ENCODE data around the gene XRCC5.
A peak's percentile ranks its signal among the peaks of the same experiment; 100 is the strongest.
"Not testable (repeated sequence)": the region's sequence is repeated elsewhere in the genome, so short reads cannot be mapped to it uniquely, and the experiment has no call there.

XRCC5 gene

GRCh38 chr2:216108967-216109921, at the start of gene XRCC5:
TSS of gene XRCC5 (plus strand) at chr2:216109348. CDS start at chr2:216109437, 89 bp downstream.
- peak; percentile 97 for DNase-seq (ENCODE audit: low read depth in 2 of 2)

- no peak for DNase-seq (ENCODE audit: low read depth in 2 of 2)
Observed at GRCh38 chr2:216064014-216064630, 45.0 kb upstream of the XRCC5 start.

GRCh38 chr2:216064665-216065064, 44.5 kb upstream of the XRCC5 start:
- DNase-seq (ENCODE audit: low read depth in 2 of 2), result no peak

DNA sequence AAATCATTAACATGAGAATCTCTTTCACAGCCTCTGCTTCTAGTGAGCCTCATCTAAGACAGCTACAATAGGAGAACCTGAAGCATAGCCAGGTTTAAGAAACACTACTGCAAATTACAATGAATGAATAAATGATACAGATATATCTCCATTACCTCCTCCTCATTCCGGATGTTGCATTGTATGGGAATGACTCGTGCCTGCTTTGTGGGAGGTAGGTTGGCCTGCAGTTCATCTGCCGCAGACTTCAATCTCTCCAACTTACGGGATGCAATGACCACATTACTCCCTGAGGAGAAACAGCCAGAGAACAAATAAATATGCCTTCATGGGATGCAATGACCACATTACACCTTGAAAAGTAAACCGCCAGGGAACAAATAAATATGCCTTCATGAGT, 42.9 kb upstream of the XRCC5 start:
- DNase-seq (ENCODE audit: low read depth in 2 of 2), result no peak

GRCh38 chr2:216069028-216069427, 40.1 kb upstream of the XRCC5 start:
- DNase-seq (ENCODE audit: low read depth in 2 of 2), result no peak

- no peak for DNase-seq (ENCODE audit: low read depth in 2 of 2)
Observed at GRCh38 chr2:216070195-216070594, 39.0 kb upstream of the XRCC5 start.

- DNase-seq (ENCODE audit: low read depth in 2 of 2), result no peak
Observed at GRCh38 chr2:216071111-216071851, 37.9 kb upstream of the XRCC5 start.

DNA sequence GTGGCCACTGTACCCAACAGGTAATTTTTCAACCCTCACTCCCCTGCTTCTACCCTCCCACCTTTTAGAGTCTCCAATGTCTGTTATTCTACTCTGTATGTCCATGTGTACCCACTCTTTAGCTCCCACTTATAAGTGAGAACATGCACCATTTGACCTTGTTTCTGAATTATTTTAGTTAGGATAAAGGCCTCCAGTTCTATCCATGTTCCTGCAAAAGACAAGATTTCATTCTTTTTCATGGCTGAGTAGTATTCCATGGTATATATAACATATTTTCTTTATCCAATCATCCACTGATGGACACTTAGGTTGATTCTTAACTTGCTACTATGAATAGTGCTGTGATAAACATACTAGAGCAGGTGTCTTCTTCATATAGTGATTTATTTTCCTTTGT, 36.7 kb upstream of the XRCC5 start:
- DNase-seq (ENCODE audit: low read depth in 2 of 2), result no peak

GRCh38 chr2:216073773-216074172, 35.4 kb upstream of the XRCC5 start:
- DNase-seq (ENCODE audit: low read depth in 2 of 2), result no peak

- no peak for DNase-seq (ENCODE audit: low read depth in 2 of 2)
Observed at GRCh38 chr2:216074380-216074779, 34.8 kb upstream of the XRCC5 start.

DNA sequence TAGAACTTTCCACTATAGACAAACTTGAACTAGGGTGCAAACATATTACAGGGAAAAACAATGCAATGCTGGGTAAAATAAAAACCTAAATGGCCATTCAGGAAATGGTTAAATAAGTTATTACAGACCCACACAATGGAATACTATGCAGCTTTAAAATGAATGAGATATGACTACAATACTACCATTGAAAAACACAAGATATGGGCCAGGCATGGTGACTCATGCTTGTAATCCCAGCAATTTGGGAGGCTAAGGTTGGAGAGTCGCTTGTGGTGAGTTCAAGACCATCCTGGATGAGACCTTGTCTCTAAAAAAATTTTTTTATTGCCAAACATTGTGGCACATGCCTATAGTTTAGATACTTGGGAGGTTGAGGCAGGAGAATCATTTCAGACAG, 34.4 kb upstream of the XRCC5 start:
- DNase-seq (ENCODE audit: low read depth in 2 of 2), result no peak

DNA sequence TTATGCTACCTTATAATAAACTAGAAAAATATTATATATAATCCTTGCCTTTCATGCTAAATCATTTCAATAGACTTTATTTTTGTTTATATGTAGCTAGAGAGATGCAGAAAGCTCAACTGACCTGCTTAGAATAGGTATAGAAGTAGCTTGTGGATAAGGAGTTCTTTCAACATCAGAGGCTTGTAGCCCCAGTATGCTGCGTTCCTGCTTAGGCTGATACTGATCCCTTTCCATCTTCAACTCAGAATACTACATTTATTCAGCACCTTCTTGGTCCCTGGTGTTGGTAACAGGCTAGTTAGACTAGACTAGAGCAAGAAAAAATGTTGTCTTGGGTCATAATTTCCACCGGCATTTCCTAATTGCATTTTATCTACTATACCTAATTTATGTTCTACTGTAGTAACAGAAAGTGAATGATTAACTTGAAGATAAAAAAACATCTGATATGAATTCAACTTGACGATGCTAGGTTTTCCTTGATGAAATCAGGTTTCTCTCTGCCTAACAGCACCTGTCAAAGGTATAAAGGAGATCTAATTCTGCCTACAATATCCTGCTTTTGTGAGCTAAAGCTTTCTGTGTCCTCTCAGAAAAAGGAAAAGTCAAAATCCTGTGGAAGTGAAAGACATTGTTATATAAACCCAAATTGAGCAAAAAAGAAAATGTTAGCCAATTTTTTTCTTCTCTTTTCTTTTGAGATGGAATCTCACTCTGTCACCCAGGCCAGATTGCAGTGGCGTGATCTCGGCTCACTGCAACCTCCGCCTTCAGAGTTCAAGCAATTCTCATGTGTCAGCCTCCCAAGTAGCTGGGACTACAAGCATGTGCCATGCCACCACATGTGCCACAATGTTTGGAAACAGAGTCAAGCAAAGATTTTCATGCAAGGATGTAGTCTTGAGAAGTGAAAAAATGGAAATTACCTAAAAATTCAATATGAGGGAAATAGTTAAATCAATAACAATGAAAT, 33.4 kb upstream of the XRCC5 start:
- DNase-seq (ENCODE audit: low read depth in 2 of 2), result no peak

DNA sequence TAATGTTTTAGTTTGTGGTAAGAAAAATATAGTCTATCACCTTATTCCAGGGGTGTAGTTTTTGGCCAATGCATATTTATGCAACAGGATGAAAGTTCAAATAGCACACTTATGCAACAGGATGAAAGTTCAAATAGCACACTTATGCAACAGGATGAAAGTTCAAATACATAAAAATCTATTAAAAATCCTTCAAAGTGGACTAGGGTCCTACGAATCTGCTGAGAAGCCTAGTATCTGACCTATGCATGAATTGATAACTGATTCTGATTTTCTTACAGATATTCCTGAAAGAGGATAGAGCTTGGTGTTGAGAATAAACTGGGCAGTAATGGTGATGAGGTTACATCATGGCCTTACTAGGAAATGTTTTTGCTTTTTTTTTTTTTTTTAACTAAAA, 30.4 kb upstream of the XRCC5 start:
- no peak for DNase-seq (ENCODE audit: low read depth in 2 of 2)

- DNase-seq (ENCODE audit: low read depth in 2 of 2), result not testable (repeated sequence)
Observed at GRCh38 chr2:216080048-216080447, 29.1 kb upstream of the XRCC5 start.

GRCh38 chr2:216081012-216081411, 28.1 kb upstream of the XRCC5 start:
- DNase-seq (ENCODE audit: low read depth in 2 of 2), result no peak

DNA sequence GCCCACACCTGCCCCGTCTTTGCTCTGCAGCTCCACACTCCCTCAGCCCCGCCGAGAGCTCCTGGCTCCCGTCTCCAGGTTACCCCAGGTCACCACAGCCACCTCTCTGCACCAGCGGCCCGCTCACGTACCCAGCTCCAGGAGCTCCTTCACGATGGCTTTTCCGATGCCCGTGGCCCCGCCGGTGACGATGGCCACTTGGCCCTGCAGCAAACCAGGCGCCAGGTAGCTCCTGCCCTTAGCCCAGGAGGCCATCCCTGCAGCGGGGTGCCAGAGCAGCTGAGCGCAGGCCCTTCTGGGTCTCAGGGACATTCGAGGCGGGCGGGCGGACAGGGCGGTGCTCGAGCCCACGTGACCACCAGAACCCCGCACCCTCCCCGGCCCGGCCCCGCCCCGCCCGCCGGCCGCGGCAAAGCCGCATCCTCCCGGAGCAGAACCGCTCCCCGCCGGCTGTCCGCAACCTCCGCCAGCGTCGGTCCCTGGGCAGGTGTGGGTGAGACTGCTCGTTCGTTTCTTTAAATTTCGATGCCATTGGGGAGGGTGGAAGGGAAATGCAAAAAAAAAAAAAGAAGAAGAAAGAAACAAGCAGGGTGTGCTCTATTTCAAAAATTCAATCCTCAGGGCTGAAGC, 27.5 kb upstream of the XRCC5 start, which contains the start of the genes PECR and TMEM169:
PECR (minus strand) TSS at position 323 of the 630 bp plus-strand sequence; CDS start at position 255, 68 bp downstream.
TMEM169 (plus strand) TSS at position 433 of the 630 bp plus-strand sequence. CDS start 14,045 bp downstream, outside the sequence.
- peak; percentile 46 to 73 for DNase-seq (ENCODE audit: low read depth in 2 of 2)

GRCh38 chr2:216082117-216082711, 26.9 kb upstream of the XRCC5 start:
- DNase-seq (ENCODE audit: low read depth in 2 of 2), result no peak

GRCh38 chr2:216082805-216083204, 26.3 kb upstream of the XRCC5 start:
- no peak for DNase-seq (ENCODE audit: low read depth in 2 of 2)

- DNase-seq (ENCODE audit: low read depth in 2 of 2), result no peak
Observed at GRCh38 chr2:216083464-216084281, 25.5 kb upstream of the XRCC5 start.

Data from stimulated activated CD4-positive, alpha-beta T cell treated with anti-CD3 and anti-CD28 coated beads, Interleukin-12 subunit alpha, Interleukin-12 subunit beta, amount 100 ng/mL, for 24 hours (primary cell).